Thymus (tissue), 11 donors: ENCODE results near the gene NTRK1. TPM values are rescaled to one million over a fixed set of nuclear protein-coding genes. Genes with fewer than 3 reads are reported as not detected.
A peak's percentile ranks its signal among the peaks of the same experiment; 100 is the strongest.

Experiments used
- DNase-seq, 9 donors: peaks; one replicate each; pipeline ENCODE4 v3.0.0-alpha.2; 2013; ENCODE audit warnings: low spot score in 9 of 9, low read depth in 6 of 9, missing footprints in 1 of 9
- H3K27ac ChIP-seq, 2 donors: one replicate each; pipeline ENCODE4 v1.5.1; 2013; ENCODE audit warnings: control low read depth in 1 of 2, low read depth in 1 of 2, low read length in 1 of 2, mild to moderate bottlenecking in 1 of 2, moderate library complexity in 1 of 2
- H3K27me3 ChIP-seq, 2 donors: one replicate each; pipeline ENCODE4 v1.5.1; 2013; ENCODE audit warnings: low read length in 1 of 2; ENCODE audit not compliant: control insufficient read depth in 2 of 2, insufficient read depth in 1 of 2
- H3K36me3 ChIP-seq, 2 donors: one replicate each; pipeline ENCODE4 v1.5.1; 2013; ENCODE audit warnings: low read length in 1 of 2, mild to moderate bottlenecking in 1 of 2, moderate library complexity in 1 of 2; ENCODE audit not compliant: control insufficient read depth in 2 of 2, insufficient read depth in 2 of 2
- H3K4me1 ChIP-seq, 2 donors: one replicate each; pipeline ENCODE4 v1.5.1; 2013; ENCODE audit warnings: low read length in 2 of 2; ENCODE audit not compliant: control insufficient read depth in 2 of 2, insufficient read depth in 2 of 2
- H3K4me3 ChIP-seq, 2 donors: one replicate each; pipeline ENCODE4 v1.5.1; 2013; ENCODE audit warnings: low read length in 2 of 2, control low read depth in 1 of 2, mild to moderate bottlenecking in 1 of 2
- H3K9me3 ChIP-seq, 2 donors: one replicate each; pipeline ENCODE4 v1.5.1; 2013; ENCODE audit warnings: low read length in 1 of 2, mild to moderate bottlenecking in 1 of 2; ENCODE audit not compliant: control insufficient read depth in 2 of 2, insufficient read depth in 1 of 2
- WGBS: extraction: QIAGEN DNeasy Blood & Tissue Kit; methylation state at CpG from one replicate; pipeline ENCODE4 v1.1.7; 2013; 5-methylcytosine and 5-hydroxymethylcytosine counted together
- polyA plus RNA-seq: library from polyadenylated mRNA; stranded (reverse); fragments of 200-250 nt; gene quantifications from one replicate; pipeline ENCODE4 v1.2.3, GENCODE V29; 2013
- total RNA-seq: library from RNA; stranded (reverse); fragments of 120-200 nt; gene quantifications from one replicate; pipeline ENCODE4 v1.2.4, GENCODE V29; 2013
- donor health status: healthy.

The NTRK1 gene
- total and polyA plus RNA-seq, 2 donors, result 1.6 to 3.1 TPM

DNA sequence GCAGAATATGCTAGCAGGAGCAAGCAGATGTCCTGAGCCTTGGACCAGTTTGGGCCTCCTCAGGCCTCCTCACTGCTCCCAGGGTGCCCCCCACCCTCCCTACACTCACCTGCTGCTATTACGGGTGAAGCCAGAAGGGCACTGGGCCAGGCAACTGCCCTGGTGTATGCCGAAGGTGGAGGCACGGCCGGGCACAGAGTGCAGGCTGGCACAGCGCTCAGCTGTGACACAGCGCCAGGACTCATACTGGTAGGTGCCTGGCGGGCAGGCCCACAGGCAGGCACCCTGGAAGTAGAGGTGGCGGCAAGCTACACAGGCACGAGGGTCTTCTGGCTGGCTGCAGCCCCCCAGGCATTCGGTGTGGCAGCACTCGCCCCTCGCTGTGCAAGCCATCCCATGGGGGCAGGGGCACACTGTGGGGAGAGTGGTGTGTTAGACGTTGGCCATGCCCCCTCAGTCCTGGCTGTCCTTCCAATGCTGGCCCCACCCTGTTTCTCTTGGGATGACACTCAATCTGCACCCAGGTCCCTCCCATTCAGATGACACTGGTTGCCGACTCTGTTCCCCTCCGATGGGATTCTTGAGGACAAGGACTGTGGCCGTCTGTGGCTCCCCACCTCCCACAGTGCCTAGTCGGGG is 8.8 kb upstream of the NTRK1 start:
- Histone ChIP-seq H3K9me3 (no peaks in the 10 kb centered on the region), H3K27ac (no peak overlapping the region), H3K4me1 (peaks cover 0 to 10% of the 10 kb centered on the region in 2 donors), H3K27me3 (peaks cover 29 to 91% of the 10 kb centered on the region in 2 donors), H3K36me3 (no peaks in the 10 kb centered on the region), H3K4me3 (no peak overlapping the region)
- 93% methylated on average over 17 of the region's 17 CpGs for WGBS
- no peak for DNase-seq

DNA sequence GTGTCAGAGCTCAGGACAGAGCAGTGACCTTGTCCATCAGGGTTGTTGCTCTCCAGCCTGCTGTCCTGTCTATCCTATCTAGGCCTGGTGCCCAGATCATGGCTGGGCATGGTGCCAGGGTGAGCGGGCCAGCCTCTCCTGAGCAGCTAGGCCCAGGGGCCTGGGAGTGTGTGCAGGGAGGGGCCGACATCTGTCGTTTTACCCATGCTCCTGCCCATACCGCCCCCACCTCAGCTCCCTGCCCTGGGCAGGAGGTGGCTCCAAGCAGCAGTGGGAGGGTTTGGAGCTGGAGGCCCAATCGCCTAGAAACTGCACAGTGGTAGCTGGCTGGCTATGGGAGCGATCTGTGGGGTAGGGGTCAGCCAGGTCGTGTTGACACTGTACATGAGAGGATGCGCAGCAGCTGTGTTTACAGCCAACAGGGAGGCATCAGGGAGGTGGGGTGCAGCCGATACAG is 8.2 kb upstream of the NTRK1 start:
- Histone ChIP-seq H3K9me3 (no peaks in the 10 kb centered on the region), H3K27ac (no peak overlapping the region), H3K27me3 (peaks cover 29 to 91% of the 10 kb centered on the region in 2 donors), H3K4me1 (peaks cover 0 to 10% of the 10 kb centered on the region in 2 donors), H3K4me3 (no peak overlapping the region), H3K36me3 (no peaks in the 10 kb centered on the region)
- 85% methylated on average over 9 of the region's 9 CpGs for WGBS
- DNase-seq, result no peak

DNA sequence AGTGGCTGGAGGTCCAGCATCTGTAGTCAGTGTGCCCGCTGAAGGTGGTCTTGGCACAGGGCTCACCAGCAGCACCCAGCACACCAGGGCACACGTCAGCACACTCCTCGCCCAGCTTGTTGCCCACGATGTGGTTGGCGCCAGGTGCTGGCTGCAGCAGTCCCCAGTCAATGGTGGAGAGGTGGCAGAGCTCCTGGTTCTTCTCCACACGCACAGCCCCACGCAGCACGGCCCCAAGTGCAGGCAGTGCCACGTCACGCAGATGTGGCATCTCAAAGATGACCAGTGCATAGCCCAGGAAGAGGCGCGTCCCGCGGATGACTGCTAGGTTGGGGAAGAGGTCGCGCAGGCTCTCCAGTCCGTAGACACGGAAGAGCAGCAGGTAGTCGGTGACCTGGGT is 6.9 kb upstream of the NTRK1 start:
- Histone ChIP-seq H3K4me3 (no peak overlapping the region), H3K36me3 (no peaks in the 10 kb centered on the region), H3K9me3 (no peaks in the 10 kb centered on the region), H3K4me1 (peaks cover 0 to 4% of the 10 kb centered on the region in 2 donors), H3K27ac (no peak overlapping the region), H3K27me3 (peaks cover 29 to 91% of the 10 kb centered on the region in 2 donors)
- 94% methylated on average over 19 of the region's 19 CpGs for WGBS
- no peak for DNase-seq

DNA sequence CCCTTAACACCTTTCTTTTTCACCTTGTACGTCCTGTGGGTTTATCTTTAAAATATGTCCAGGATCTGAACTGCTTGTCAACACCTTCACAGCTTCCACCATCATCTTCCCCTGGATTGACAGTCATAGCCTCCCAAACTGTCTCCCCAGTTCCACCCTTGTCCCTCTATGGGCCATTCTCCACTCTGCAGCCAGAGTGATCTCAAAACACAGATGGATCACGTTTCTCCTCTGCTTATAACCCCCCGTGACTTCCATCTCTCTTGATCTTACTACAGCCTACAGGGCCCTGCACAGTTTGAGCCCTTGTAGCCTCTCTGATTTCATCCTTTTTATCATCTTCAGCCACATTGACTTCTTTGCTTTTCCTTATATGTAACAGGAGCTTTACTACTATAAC is 6.0 kb upstream of the NTRK1 start:
- 66% methylated on average over 3 of the region's 3 CpGs for WGBS
- Histone ChIP-seq H3K4me3 (no peak overlapping the region), H3K9me3 (no peaks in the 10 kb centered on the region), H3K4me1 (no peaks in the 10 kb centered on the region), H3K36me3 (no peaks in the 10 kb centered on the region), H3K27me3 (peaks cover 32 to 91% of the 10 kb centered on the region in 2 donors), H3K27ac (no peak overlapping the region)
- DNase-seq, result no peak

DNA sequence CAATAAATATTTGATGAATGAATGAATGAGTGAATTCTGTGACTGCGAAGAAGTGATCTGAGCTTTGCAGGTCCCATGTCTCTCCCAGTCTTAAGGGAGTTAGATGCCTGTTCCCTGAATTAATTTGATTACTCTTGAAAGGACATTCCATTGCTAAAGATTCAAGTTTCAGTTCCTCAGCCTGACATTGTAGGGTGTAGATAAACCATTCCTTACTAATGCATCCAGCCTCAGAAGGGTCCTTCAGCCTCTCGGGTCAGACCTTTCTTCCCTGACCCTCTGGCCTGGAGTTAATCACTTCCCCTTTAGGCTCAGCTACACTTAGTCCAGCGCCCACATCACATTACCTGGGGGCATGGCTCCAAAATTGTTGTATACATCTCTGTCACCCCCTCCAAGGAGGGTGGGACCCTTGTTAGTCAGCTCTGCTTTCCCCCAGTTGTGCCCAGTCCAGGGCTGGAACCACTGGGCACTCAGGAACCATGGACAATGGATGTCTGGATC is 4.3 kb upstream of the NTRK1 start:
- WGBS, result 85% methylated on average over 3 of the region's 3 CpGs
- Histone ChIP-seq H3K4me1 (peaks cover 9 to 13% of the 10 kb centered on the region in 2 donors), H3K9me3 (peaks cover 0 to 7% of the 10 kb centered on the region in 2 donors), H3K27ac (no peak overlapping the region), H3K27me3 (peaks cover 47 to 95% of the 10 kb centered on the region in 2 donors), H3K36me3 (no peaks in the 10 kb centered on the region), H3K4me3 (no peak overlapping the region)
- DNase-seq, result no peak

DNA sequence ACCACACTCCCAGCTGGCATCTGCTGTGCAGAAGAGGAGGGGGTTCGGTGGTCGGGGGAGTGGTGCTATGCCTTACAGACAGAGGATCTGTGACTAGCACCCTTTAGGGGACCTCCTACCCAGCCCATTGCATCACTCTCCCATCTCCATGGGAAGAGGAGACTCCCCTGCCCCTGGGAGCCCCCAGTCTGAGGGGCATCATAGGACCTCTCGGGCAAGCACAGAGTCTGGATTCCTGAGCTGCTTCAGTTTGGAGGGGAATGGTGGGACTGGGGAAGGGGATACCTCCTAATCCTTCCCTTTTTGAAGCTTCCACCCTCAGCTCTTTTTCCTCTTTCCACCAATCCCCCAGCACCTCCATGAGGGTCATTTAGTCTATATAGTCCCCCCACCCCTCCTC is 3.1 kb upstream of the NTRK1 start:
- H3K27me3 ChIP-seq, result peaks cover 58 to 95% of the 10 kb centered on the region in 2 donors
- DNase-seq, result no peak
- peaks cover 0 to 11% of the 10 kb centered on the region in 2 donors for H3K9me3 ChIP-seq
- no peak overlapping the region for H3K27ac ChIP-seq
- H3K36me3 ChIP-seq, result no peaks in the 10 kb centered on the region
- H3K4me3 ChIP-seq, result no peak overlapping the region
- 75% methylated on average over 3 of the region's 3 CpGs for WGBS
- peaks cover 9 to 23% of the 10 kb centered on the region in 2 donors for H3K4me1 ChIP-seq

DNA sequence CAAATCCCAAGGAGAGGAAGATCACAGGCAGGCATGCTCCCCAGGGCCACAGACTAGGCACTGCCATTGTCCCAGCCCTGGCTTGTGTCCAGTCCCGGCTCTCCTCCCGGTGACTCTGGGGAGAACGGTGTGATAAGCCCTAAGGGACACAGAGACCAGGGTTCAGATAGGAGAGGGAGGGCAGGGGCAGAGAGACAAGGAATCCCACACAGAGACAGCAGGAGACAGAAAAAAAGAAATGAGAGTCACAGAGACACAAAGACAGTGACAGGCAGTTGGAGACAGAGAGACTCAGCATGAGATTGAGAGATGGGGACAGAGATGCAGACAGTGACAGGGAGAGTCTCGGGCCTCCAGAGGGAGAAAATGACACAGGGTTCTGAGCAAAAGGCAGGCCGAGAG is 2.1 kb upstream of the NTRK1 start:
- WGBS, result 55% methylated on average over 5 of the region's 5 CpGs
- Histone ChIP-seq H3K4me1 (peaks cover 9 to 33% of the 10 kb centered on the region in 2 donors), H3K36me3 (no peaks in the 10 kb centered on the region), H3K4me3 (no peak overlapping the region), H3K27ac (no peak overlapping the region), H3K27me3 (peaks cover 59 to 97% of the 10 kb centered on the region in 2 donors), H3K9me3 (peaks cover 0 to 11% of the 10 kb centered on the region in 2 donors)
- no peak for DNase-seq

DNA sequence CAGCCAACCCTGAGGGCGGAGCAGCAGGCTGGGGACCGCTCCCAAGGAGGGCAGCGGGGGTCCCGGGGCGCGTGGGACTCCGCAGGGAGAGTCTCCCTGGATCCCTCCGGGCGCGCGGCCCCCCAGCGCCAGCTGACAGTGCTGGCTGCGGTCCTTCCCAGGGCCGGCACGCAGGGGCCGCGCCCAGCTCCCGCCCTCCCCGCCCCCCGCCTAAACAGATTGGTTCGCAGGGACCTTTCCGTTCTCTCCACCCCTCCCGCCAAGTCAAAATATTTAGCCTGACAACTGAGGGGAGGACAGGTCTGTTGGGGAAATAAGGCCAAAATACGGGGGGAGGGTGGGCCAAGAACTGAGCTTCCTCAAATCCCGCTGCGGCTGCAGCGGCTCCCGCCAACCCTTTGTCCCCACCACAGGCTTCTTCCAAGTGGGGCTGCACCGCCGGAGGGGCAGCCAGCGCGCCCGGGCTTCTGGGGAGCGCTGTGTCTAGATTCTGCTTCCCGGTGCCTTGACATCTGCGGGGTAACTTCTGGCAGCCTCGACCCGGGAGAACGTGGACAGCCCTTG is 1.6 kb upstream of the NTRK1 start, which contains the start of gene INSRR:
TSS of gene INSRR (minus strand) at position 159 of the 564 bp plus-strand sequence. CDS start 496 bp downstream, outside the sequence.
- no peaks in the 10 kb centered on the region for H3K36me3 ChIP-seq
- DNase-seq, result no peak
- peaks cover 59 to 97% of the 10 kb centered on the region in 2 donors for H3K27me3 ChIP-seq

DNA sequence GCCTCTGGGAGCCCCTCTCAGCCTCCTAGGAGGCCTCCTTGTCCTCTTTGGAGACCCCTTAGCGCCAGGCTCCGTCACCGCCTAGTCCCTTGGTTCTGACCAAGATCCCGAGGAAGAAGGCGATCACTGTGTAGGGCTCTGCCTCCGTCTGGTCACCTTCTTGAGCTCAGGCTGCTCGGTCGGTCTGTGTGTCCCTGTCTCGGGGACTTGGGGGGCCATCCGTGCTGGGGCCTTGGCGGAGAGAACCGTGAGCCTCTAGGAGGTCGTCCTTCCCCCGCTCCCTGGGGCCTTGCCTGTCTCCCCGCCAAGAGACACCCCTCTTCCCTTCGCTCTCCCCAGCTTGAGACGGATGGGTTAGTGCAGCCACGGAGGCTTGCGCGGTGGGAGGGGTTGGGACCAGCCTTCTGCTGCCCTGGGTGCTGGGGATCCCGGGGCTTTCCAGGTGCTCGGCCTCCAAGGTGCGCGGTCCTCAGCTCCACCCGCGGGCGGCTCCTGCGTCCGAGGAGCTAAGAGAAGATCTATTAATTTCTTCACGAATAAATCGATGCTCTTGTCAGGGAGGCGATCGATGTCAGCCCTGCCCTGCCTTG is 1.0 kb upstream of the NTRK1 start:
- WGBS, result 5% methylated on average over 33 of the region's 33 CpGs
- peak in 2 of 9 donors; percentile 11 to 36 for DNase-seq
- H3K9me3 ChIP-seq, result peaks cover 0 to 11% of the 10 kb centered on the region in 2 donors
- no peaks in the 10 kb centered on the region for H3K36me3 ChIP-seq
- peaks cover 9 to 37% of the 10 kb centered on the region in 2 donors for H3K4me1 ChIP-seq
- peak overlapping the region; percentile 27 to 43 for H3K4me3 ChIP-seq
- no peak overlapping the region for H3K27ac ChIP-seq
- H3K27me3 ChIP-seq, result peaks cover 61 to 97% of the 10 kb centered on the region in 2 donors

More for the DNA sequence above, 1.6 kb upstream of the NTRK1 start, which contains the start of gene INSRR:
- peak within 1 kb of the TSS; percentile 27 to 43 for H3K4me3 ChIP-seq
- peaks cover 9 to 37% of the 10 kb centered on the region in 2 donors for H3K4me1 ChIP-seq
- H3K27ac ChIP-seq, result no peak within 1 kb of the TSS
- peaks cover 0 to 11% of the 10 kb centered on the region in 2 donors for H3K9me3 ChIP-seq
- WGBS, result 12% methylated on average over 39 of the region's 39 CpGs
